Ovary (tissue), 3 donors: ENCODE results near the gene ALDH3B2.

Experiments
- CTCF ChIP-seq, 3 donors: fragments of 450-650 bp in 2 of 3; fragments of 200-600 bp in 1 of 3; IDR thresholded peaks; one replicate each; pipeline versions ENCODE4 v1.5.1 to v1.8.0; 2016 to 2022; ENCODE audit warnings: antibody characterized with exemption in 3 of 3, mild to moderate bottlenecking in 1 of 3
- EP300 ChIP-seq: sonication (generic); formaldehyde crosslinking; IDR thresholded peaks from one replicate; pipeline ENCODE4 v1.6.1; 2017; ENCODE audit warnings: antibody characterized with exemption
- POLR2A ChIP-seq: fragments of 450-650 bp; IDR thresholded peaks from one replicate; pipeline ENCODE4 v1.6.1; 2017; ENCODE audit warnings: antibody characterized with exemption, mild to moderate bottlenecking, moderate library complexity
- donor health status: DM: no; HTN: no; CAD: no.

GRCh38 chr11:67647471-67647870, 27.0 kb downstream of the ALDH3B2 start:
- TF ChIP-seq POLR2A (no peak), CTCF (IDR thresholded peaks at IDR 0.05) (no peak), EP300 (no peak)
